OCI-LY3 (cell line): ENCODE data around the gene GHR.

ENCODE experiments used
- H2AFZ ChIP-seq: fragments of 200-600, 300-600 bp; shearing (Covaris generic); 2 replicates; pipeline ENCODE4 v1.6.0; 2014; ENCODE audit warnings: antibody characterized with exemption, low read depth, low read length
- H3K27ac ChIP-seq: fragments of 200-600, 300-600 bp; sonication (generic); 2 replicates; pipeline ENCODE4 v1.5.1; 2014; ENCODE audit warnings: mild to moderate bottlenecking, low read length, moderate library complexity, mixed read lengths
- H3K27me3 ChIP-seq: fragments of 200-600, 300-600 bp; sonication (generic); 2 replicates; pipeline ENCODE4 v1.6.1; 2014; ENCODE audit warnings: low read depth, low read length, mixed read lengths
- H3K36me3 ChIP-seq: fragments of 200-600, 300-600 bp; sonication (generic); replicated peaks from 2 replicates; pipeline ENCODE3; 2014; ENCODE audit warnings: low read depth, low read length, mixed read lengths
- H3K4me1 ChIP-seq: fragments of 300-600, 200-600 bp; sonication (generic); 2 replicates; pipeline ENCODE4 v1.6.1; 2014; ENCODE audit warnings: low read length, mixed read lengths
- H3K4me2 ChIP-seq: fragments of 200-600, 300-600 bp; sonication (generic); 2 replicates; pipeline ENCODE4 v1.6.1; 2014; ENCODE audit warnings: low read length, mixed read lengths
- H3K4me3 ChIP-seq: fragments of 300-600, 200-600 bp; sonication (generic); 2 replicates; pipeline ENCODE4 v1.5.1; 2014; ENCODE audit warnings: antibody characterized with exemption, mild to moderate bottlenecking, low read length, moderate library complexity
- H3K79me2 ChIP-seq: fragments of 300-600, 200-600 bp; shearing (Covaris generic); 2 replicates; pipeline ENCODE4 v1.6.1; 2014; ENCODE audit warnings: mild to moderate bottlenecking, low read length, mixed read lengths
- H3K9ac ChIP-seq: fragments of 300-600, 200-600 bp; shearing (Covaris generic); 2 replicates; pipeline ENCODE4 v1.6.0; 2014; ENCODE audit warnings: mild to moderate bottlenecking, low read length, moderate library complexity
- H3K9me3 ChIP-seq: fragments of 200-600, 300-600 bp; shearing (Covaris generic); 2 replicates; pipeline ENCODE4 v1.6.1; 2014; ENCODE audit warnings: low read length, mixed read lengths; ENCODE audit not compliant: insufficient read depth
- H4K20me1 ChIP-seq: fragments of 200-600, 300-600 bp; sonication (generic); 2 replicates; pipeline ENCODE4 v1.6.1; 2016; ENCODE audit warnings: low read length, mixed read lengths; ENCODE audit not compliant: insufficient read depth
- CTCF ChIP-seq: fragments of 200-600, 300-600 bp; sonication (generic); IDR thresholded peaks from 2 replicates; pipeline ENCODE4 v1.5.1; 2014; ENCODE audit warnings: antibody characterized with exemption, low read length, low read depth
- EZH2phosphoT487 ChIP-seq: fragments of 200-600 bp; shearing (Covaris generic); IDR thresholded peaks from 2 replicates; pipeline ENCODE4 v1.6.1; 2018; ENCODE audit warnings: antibody characterized with exemption, mixed run types, low read depth

The GHR gene

GRCh38 chr5:42581845-42582244 is 158.6 kb downstream of the GHR start:
- Histone ChIP-seq H3K9ac (no peak overlapping the region), H3K27me3 (no peaks in the 10 kb centered on the region), H3K36me3 (no peaks in the 10 kb centered on the region), H3K4me1 (no peaks in the 10 kb centered on the region), H3K9me3 (no peaks in the 10 kb centered on the region), H3K79me2 (no peaks in the 10 kb centered on the region), H3K4me2 (no peak overlapping the region), H4K20me1 (no peaks in the 10 kb centered on the region), H3K27ac (no peak overlapping the region), H2AFZ (no peak overlapping the region), H3K4me3 (no peak overlapping the region)
- TF ChIP-seq EZH2phosphoT487 (no peak), CTCF (no peak)

- H2AFZ ChIP-seq: no peak overlapping the region
- no peak overlapping the region for H3K4me2 ChIP-seq
- no peaks in the 10 kb centered on the region for H3K4me1 ChIP-seq
- no peaks in the 10 kb centered on the region for H3K79me2 ChIP-seq
- H3K9me3 ChIP-seq: no peaks in the 10 kb centered on the region
- H3K36me3 ChIP-seq: no peaks in the 10 kb centered on the region
- H3K27ac ChIP-seq: no peak overlapping the region
- H3K9ac ChIP-seq: no peak overlapping the region
- no peaks in the 10 kb centered on the region for H4K20me1 ChIP-seq
- no peak overlapping the region for H3K4me3 ChIP-seq
- H3K27me3 ChIP-seq: no peaks in the 10 kb centered on the region
- TF ChIP-seq CTCF (no peak), EZH2phosphoT487 (no peak)
Observed at GRCh38 chr5:42582723-42583122, 159.5 kb downstream of the GHR start.

- Histone ChIP-seq H3K36me3 (no peaks in the 10 kb centered on the region), H3K4me1 (no peaks in the 10 kb centered on the region), H2AFZ (no peak overlapping the region)
Observed at GRCh38 chr5:42583322-42583721, 160.1 kb downstream of the GHR start.

GRCh38 chr5:42586625-42587024 is 163.4 kb downstream of the GHR start:
- Histone ChIP-seq H3K36me3 (no peaks in the 10 kb centered on the region), H3K4me2 (no peak overlapping the region), H3K9me3 (no peaks in the 10 kb centered on the region), H2AFZ (no peak overlapping the region), H3K4me3 (no peak overlapping the region), H3K27ac (no peak overlapping the region), H4K20me1 (no peaks in the 10 kb centered on the region), H3K79me2 (no peaks in the 10 kb centered on the region), H3K9ac (no peak overlapping the region), H3K4me1 (no peaks in the 10 kb centered on the region), H3K27me3 (no peaks in the 10 kb centered on the region)
- no peak for TF ChIP-seq EZH2phosphoT487
- TF ChIP-seq CTCF: no peak

More at GRCh38 chr5:42583322-42583721, 160.1 kb downstream of the GHR start:
- Histone ChIP-seq H3K9me3 (no peaks in the 10 kb centered on the region), H3K79me2 (no peaks in the 10 kb centered on the region), H3K4me3 (no peak overlapping the region), H3K27ac (no peak overlapping the region), H3K27me3 (no peaks in the 10 kb centered on the region), H3K4me2 (no peak overlapping the region), H3K9ac (no peak overlapping the region), H4K20me1 (no peaks in the 10 kb centered on the region)
- peak; percentile 62 for TF ChIP-seq CTCF
- TF ChIP-seq EZH2phosphoT487: no peak
